Prostate gland (tissue), 2 donors: ENCODE data around the gene KIAA1191. TPM values are rescaled to one million over a fixed set of nuclear protein-coding genes. Genes with fewer than 3 reads are reported as not detected.
"Not testable (repeated sequence)": the region's sequence is repeated elsewhere in the genome, so short reads cannot be mapped to it uniquely, and the experiment has no call there.

Experiments used
- DNase-seq: peaks from one replicate; pipeline ENCODE4 v3.0.0-alpha.2; 2019; ENCODE audit warnings: low spot score
- H3K27ac ChIP-seq, 2 donors: fragments of 200-600 bp; sonication (generic); 2 replicates each; pipeline ENCODE4 v1.5.1; 2017 to 2019
- H3K27me3 ChIP-seq: fragments of 200-600 bp; sonication (generic); replicated peaks from 2 replicates; pipeline ENCODE4 v1.5.1; 2019; ENCODE audit not compliant: insufficient read depth
- H3K36me3 ChIP-seq, 2 donors: fragments of 200-600 bp; sonication (generic); 1 replicate in 1 of 2; 2 replicates in 1 of 2; pipeline versions ENCODE4 v1.5.1 to v1.8.1; 2017 to 2019
- H3K4me1 ChIP-seq: fragments of 200-600 bp; sonication (generic); replicated peaks from 2 replicates; pipeline ENCODE4 v1.5.1; 2019
- H3K4me3 ChIP-seq, 2 donors: fragments of 200-600 bp; sonication (generic); 2 replicates each; pipeline ENCODE4 v1.5.1; 2017 to 2019
- H3K9me3 ChIP-seq: fragments of 200-600 bp; sonication (generic); 2 replicates; pipeline ENCODE4 v1.5.1; 2017
- POLR2A ChIP-seq: fragments of 450-650 bp; IDR thresholded peaks from one replicate; pipeline ENCODE4 v1.6.1; 2016; ENCODE audit warnings: antibody characterized with exemption, mild to moderate bottlenecking
- POLR2AphosphoS5 ChIP-seq: sonication (generic); formaldehyde crosslinking; IDR thresholded peaks from one replicate; pipeline ENCODE4 v1.6.1; 2017; ENCODE audit warnings: antibody characterized with exemption
- WGBS: methylation state at CpG from one replicate; pipeline ENCODE4 v1.1.5; 2018; 5-methylcytosine and 5-hydroxymethylcytosine counted together
- intact Hi-C: fragments of 100-400 bp; cut with DNase I; formaldehyde crosslinking; loops from one replicate; pipeline ENCODE4 v1.14.2; 2022
- microRNA counts, 2 donors: library from miRNA; unstranded; fragments of <30 nt; microRNA quantifications; one replicate each; lab custom pipeline; 2016 to 2017
- microRNA-seq: library from miRNA; unstranded; fragments of <30 nt; microRNA quantifications from one replicate; pipeline ENCODE4, GENCODE V29; 2016
- small RNA-seq, 2 donors: library from RNA; depleted of rRNA; stranded (forward); fragments of <200 nt; gene quantifications; one replicate each; pipeline ENCODE3, GENCODE V24; 2016
- total RNA-seq, 2 donors: library from RNA; depleted of rRNA; stranded (reverse); fragments of >200 nt; gene quantifications; one replicate each; pipeline ENCODE4 v1.1.0, GENCODE V29; 2016
- TF ChIP-seq, protein P1 (sequence below), 4 experiments: fragments of 200-600 bp in 2 of 4; fragments of 450-650 bp in 2 of 4; sonication (generic) in 2 of 4; IDR thresholded peaks; 1 replicate in 3 of 4; 2 replicates in 1 of 4; pipeline ENCODE4 v1.5.1; 2016 to 2019; ENCODE audit warnings: antibody characterized with exemption in 4 of 4, mild to moderate bottlenecking in 2 of 4, moderate library complexity in 2 of 4

The KIAA1191 gene
- total RNA-seq, 2 donors from 2014 or later = 107 to 119 TPM

- no peaks in the 10 kb centered on the region for H3K9me3 ChIP-seq
- no peak overlapping the region for H3K4me3 ChIP-seq
- no peaks in the 10 kb centered on the region for H3K36me3 ChIP-seq
- no peaks in the 10 kb centered on the region for H3K27me3 ChIP-seq
- 90% methylated on average over 3 of the region's 3 CpGs for WGBS
- DNase-seq = no peak
- no peak overlapping the region for H3K27ac ChIP-seq
- no peaks in the 10 kb centered on the region for H3K4me1 ChIP-seq
- no peak for TF ChIP-seq POLR2A
- TF ChIP-seq, protein P1, sequence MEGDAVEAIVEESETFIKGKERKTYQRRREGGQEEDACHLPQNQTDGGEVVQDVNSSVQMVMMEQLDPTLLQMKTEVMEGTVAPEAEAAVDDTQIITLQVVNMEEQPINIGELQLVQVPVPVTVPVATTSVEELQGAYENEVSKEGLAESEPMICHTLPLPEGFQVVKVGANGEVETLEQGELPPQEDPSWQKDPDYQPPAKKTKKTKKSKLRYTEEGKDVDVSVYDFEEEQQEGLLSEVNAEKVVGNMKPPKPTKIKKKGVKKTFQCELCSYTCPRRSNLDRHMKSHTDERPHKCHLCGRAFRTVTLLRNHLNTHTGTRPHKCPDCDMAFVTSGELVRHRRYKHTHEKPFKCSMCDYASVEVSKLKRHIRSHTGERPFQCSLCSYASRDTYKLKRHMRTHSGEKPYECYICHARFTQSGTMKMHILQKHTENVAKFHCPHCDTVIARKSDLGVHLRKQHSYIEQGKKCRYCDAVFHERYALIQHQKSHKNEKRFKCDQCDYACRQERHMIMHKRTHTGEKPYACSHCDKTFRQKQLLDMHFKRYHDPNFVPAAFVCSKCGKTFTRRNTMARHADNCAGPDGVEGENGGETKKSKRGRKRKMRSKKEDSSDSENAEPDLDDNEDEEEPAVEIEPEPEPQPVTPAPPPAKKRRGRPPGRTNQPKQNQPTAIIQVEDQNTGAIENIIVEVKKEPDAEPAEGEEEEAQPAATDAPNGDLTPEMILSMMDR (IDR thresholded peaks at IDR 0.05) = no peak
- TF ChIP-seq POLR2AphosphoS5 = no peak
- intact Hi-C loops = no loop called here
Observed at GRCh38 chr5:176320577-176320976, 41.0 kb downstream of the KIAA1191 start.

- TF ChIP-seq POLR2AphosphoS5 = no peak
- no peak for TF ChIP-seq POLR2A
- TF ChIP-seq, protein P1 (IDR thresholded peaks at IDR 0.05) = no peak
- Histone ChIP-seq H3K4me1 (no peaks in the 10 kb centered on the region), H3K27me3 (no peaks in the 10 kb centered on the region), H3K36me3 (peaks cover 0 to 3% of the 10 kb centered on the region in 2 donors), H3K9me3 (no peaks in the 10 kb centered on the region), H3K27ac (no peak overlapping the region), H3K4me3 (no peak overlapping the region)
- intact Hi-C loops = no loop called here
- WGBS = 91% methylated on average over 9 of the region's 9 CpGs
- no peak for DNase-seq
Observed at GRCh38 chr5:176319827-176320554, 41.6 kb downstream of the KIAA1191 start.

DNA sequence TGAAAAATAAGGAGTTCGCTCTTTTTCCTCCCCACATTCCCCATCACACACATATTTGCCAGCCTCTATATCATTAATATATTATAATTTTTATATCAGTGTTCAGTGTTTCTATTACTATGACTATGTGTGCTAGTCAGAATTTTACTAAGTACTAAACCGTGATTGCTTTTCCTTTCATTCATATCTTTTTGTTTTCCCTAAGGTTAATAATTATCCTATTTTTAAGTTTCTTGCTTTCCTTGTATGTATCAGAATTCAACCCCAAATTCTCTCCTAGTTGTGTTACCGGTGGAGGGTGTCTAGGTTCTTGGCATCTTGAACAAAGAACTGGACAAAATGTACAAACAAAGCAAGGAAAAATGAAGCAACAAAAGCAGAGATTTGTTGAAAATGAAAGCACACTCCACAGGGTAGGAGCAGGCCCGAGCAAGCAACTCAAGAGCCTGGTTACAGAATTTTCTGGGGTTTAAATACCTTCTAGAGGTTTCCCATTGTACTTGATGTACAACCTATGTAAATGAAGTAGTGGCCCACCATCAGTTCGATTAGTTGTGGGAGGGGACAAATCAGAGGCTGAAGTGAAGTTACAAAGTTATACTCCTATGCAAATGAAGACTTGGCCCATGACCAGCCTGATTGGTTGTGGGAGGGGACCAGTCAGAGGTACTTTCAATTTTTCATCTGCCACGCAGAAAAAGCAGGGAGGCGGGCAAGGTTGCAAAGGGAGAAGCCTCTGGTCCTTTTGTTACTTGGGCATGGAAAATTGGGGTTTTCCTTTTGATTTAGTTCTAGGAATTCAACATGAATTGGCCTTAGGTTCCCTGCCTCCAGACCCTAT lies 43.8 kb downstream of the KIAA1191 start:
- intact Hi-C loops = no loop called here
- Histone ChIP-seq H3K4me3 (no peak overlapping the region), H3K36me3 (peaks cover 0 to 4% of the 10 kb centered on the region in 2 donors), H3K9me3 (no peaks in the 10 kb centered on the region), H3K27me3 (no peaks in the 10 kb centered on the region), H3K27ac (peak overlapping the region in 1 of 2 donors; percentile 4), H3K4me1 (no peaks in the 10 kb centered on the region)
- 46% methylated on average over 7 of the region's 7 CpGs for WGBS
- TF ChIP-seq POLR2A = no peak
- TF ChIP-seq, protein P1 (IDR thresholded peaks at IDR 0.05) = no peak
- no peak for TF ChIP-seq POLR2AphosphoS5
- DNase-seq = no peak

DNA sequence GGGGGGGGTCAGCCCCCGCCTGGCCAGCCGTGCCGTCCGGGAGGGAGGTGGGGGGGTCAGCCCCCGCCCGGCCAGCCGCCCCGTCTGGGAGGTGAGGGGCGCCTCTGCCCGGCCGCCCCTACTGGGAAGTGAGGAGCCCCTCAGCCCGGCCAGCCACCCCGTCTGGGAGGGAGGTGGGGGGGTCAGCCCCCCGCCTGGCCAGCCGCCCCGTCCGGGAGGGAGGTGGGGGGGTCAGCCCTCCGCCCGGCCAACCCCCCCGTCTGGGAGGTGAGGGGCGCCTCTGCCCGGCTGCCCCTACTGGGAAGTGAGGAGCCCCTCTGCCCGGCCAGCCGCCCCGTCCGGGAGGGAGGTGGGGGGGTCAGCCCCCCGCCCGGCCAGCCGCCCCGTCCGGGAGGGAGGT lies 56.2 kb downstream of the KIAA1191 start:
- H3K4me1 ChIP-seq, H3K9me3 ChIP-seq, DNase-seq, H3K27me3 ChIP-seq, intact Hi-C loops, H3K36me3 ChIP-seq, H3K4me3 ChIP-seq, H3K27ac ChIP-seq: not testable (repeated sequence)
- 98% methylated on average over 12 of the region's 31 CpGs for WGBS

MicroRNA genes within 50 kb of the gene (microRNA counts, 767-probe panel; counts per million panel counts)
- microRNA hsa-miR-1271-5p (lab: Ali Mortazavi, UCI) = 0 to 431 counts per million in 2 donors

Small RNA genes lying within 50 kb of the gene (microRNA-seq; reads per million reads assigned to microRNA genes)
- 8.8 reads per million, percentile 49 among the genes with 10 or more reads in this experiment for gene MIR1271

Small RNA genes lying within 50 kb of the gene (small RNA-seq; reads per million reads assigned to genes)
- 2.7 to 7.4 reads per million in 2 donors for gene MIR1271

Other genes with a start within 250 kb of the KIAA1191 start
- gene SIMC1, start 123.3 kb downstream of the KIAA1191 start, total RNA-seq = 10 to 100 TPM; 15.9 to 57.9 TPM
- 1 to 10 TPM; 2.4 to 8.2 TPM for gene ARL10, start 3.7 kb upstream of the KIAA1191 start, total RNA-seq
- 10 to 100 TPM; 10.8 to 11.6 TPM for gene NOP16, start 26.8 kb upstream of the KIAA1191 start, total RNA-seq
- 100 to 1,000 TPM; 172 to 203 TPM for gene HIGD2A, start 27.0 kb upstream of the KIAA1191 start, total RNA-seq
- 100 to 1,000 TPM; 105 to 125 TPM for gene CLTB, start 54.8 kb upstream of the KIAA1191 start, total RNA-seq
- 10 to 100 TPM; 36.8 to 43.5 TPM for gene FAF2, start 86.6 kb upstream of the KIAA1191 start, total RNA-seq
- gene RNF44, start 175.6 kb upstream of the KIAA1191 start, total RNA-seq = 10 to 100 TPM; 26.4 to 43.3 TPM
- 1 to 10 TPM in 1 of 2 donors, not detected in 1; 1.1 TPM for gene CDHR2, start 187.6 kb upstream of the KIAA1191 start, total RNA-seq
- gene GPRIN1, start 248.4 kb upstream of the KIAA1191 start, total RNA-seq = 1 to 10 TPM in 1 of 2 donors, under 1 TPM in 1; 0.14 to 6.6 TPM